ENCODE results near the gene BLOC1S1. TPM values are rescaled to one million over a fixed set of nuclear protein-coding genes. Genes with fewer than 3 reads are reported as not detected.

Gene BLOC1S1
- total RNA-seq, 4 donors from 2014 or later, result 193 to 251 (median 239) TPM

DNA sequence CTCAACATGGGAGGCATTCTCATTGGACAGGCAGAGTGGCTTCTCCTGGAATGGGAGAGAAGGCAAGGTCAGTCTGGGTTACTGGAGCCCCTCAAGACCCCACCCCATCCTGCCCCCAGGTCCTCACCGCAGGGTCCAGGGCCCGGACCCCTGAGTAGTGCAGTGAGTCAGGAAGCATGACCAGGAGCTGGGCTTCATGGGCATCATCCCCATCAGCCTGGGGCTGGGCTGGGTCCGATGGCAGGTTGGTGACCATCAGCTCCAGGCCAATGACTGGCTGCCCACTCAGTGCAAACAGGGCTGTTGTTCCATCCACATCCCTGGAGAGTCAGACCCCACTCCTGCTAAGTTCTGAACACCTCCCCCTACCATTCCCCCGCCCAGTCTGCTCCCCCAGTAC, 21.2 kb upstream of the BLOC1S1 start:
- TF ChIP-seq, protein P1, sequence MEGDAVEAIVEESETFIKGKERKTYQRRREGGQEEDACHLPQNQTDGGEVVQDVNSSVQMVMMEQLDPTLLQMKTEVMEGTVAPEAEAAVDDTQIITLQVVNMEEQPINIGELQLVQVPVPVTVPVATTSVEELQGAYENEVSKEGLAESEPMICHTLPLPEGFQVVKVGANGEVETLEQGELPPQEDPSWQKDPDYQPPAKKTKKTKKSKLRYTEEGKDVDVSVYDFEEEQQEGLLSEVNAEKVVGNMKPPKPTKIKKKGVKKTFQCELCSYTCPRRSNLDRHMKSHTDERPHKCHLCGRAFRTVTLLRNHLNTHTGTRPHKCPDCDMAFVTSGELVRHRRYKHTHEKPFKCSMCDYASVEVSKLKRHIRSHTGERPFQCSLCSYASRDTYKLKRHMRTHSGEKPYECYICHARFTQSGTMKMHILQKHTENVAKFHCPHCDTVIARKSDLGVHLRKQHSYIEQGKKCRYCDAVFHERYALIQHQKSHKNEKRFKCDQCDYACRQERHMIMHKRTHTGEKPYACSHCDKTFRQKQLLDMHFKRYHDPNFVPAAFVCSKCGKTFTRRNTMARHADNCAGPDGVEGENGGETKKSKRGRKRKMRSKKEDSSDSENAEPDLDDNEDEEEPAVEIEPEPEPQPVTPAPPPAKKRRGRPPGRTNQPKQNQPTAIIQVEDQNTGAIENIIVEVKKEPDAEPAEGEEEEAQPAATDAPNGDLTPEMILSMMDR (IDR thresholded peaks at IDR 0.05; ENCODE audit: low read depth), result no peak

DNA sequence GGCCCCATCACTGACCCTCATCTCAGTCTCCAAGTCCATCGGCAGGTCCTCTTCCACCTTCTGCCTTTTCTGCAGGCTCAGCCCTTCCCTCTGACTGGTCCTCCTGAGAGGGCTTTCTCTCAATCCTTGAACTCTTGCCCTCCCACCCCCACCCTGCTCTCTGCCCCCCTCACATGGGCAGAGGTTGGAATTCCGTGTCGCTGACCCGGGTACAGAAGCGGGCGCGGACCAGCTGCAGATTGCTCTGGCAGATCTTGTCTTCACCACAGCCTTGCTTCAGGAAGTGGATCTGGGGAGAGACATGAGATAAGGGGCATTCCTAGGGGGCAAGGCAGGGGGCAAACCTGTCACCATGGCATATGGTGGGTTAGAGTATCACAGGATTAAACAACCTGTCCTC, 20.5 kb upstream of the BLOC1S1 start:
- TF ChIP-seq, protein P1 (IDR thresholded peaks at IDR 0.05; ENCODE audit: low read depth), result no peak

DNA sequence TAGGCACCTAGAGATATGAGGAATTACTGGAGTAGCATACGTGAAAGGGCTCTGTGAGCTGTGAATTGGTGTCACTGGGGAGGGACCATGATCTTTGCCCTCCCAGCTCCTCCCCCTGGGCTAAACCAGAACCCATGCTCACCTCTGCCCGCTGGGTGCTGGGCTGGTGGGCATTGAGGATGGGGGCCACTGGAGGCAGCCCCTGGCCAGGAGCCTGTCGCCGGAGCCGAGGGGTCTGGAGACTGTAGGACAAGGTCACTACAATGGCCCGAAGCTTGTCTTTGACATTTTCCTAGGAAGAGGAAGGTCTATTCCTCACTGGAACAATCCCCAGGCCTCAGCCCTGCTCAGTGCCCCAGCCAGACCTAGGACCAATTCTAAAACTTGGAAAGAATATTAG, 19.7 kb upstream of the BLOC1S1 start:
- TF ChIP-seq, protein P1 (IDR thresholded peaks at IDR 0.05; ENCODE audit: low read depth), result no peak

DNA sequence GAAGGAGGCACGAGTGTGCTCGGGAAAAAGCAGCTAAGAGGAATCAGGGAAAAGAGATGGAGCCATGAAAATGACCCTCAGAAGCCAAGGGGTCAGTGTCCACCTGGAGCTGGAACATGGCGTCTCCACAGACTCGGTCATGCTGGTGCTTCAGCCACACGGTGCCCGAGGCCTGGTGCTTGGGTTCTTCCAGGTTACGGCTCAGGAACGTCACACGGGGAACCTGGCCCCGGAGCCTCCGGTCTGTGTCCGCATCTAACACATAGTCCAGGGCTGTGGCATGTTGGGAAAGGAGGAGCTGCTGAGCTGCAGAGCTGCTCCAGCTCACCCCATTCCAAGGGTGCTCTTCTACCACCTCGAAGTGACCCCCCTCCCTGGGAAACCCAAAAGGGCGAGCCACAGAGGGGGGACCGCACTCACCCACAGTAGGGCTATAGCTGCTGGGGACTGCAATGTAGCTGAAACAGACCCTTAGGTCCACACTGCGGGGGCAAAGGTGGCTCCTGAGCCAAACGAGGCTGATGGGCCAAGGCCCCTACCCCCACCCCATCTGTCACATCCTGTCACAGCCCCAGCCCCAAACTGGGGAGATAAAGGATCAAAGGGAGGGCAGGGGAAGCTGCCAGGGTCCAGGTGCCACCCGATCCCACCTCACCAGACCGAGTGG, 18.9 kb upstream of the BLOC1S1 start:
- TF ChIP-seq, protein P1 (IDR thresholded peaks at IDR 0.05; ENCODE audit: low read depth), result no peak

DNA sequence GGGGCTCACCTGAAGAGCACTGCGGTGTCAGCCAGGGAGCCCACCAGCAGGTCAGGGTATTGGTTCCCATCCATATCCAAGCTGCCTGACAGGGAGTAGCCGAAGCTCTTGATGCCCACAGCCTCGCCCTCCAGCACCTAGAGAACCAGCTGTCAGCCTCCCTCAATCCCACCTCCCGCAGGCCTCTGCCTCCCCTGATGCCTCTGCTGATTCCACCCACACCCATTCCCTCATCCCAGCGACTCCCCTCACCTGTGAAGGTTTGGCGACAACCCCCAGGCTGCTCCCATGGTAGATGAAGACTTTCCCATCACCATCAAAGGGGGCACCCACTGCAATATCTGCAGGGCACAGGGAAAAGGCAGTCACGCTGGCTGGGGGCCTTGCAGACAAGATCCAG, 18.2 kb upstream of the BLOC1S1 start:
- TF ChIP-seq, protein P1 (IDR thresholded peaks at IDR 0.05; ENCODE audit: low read depth), result no peak

DNA sequence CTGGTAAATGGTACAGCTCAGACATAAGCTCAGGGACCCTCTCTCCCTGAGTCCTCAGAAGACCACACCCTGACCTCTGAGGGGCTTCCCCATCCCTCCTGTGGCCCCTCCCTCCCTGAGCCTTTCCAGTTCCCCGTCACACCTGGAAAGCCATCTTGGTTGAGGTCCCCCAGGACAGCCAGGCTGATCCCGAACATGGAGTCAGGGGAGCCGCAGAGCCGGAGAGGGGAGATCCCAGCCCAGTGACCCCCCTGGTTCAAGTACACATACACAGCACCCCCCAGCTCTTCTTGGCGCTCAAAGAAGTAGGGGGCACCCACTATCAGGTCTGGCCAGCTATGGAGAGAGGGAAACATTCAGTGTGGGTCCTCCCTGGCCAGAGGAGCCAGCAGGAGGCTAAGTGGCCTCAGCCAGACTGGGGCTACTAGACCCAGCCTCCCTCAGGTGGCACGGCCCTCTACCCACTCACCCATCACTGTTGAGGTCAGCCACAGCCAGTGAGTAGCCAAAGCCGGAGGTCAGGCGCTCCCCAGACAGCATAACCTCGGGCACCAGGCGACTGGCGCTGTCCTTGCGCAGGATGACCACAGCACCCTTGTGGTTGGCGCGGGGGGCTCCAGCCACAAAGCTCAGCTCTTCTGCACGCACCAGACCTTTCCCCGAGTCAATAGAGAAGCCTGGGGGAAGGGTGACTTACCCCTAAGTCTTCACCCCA, 17.4 kb upstream of the BLOC1S1 start:
- TF ChIP-seq, protein P1 (IDR thresholded peaks at IDR 0.05; ENCODE audit: low read depth), result no peak

DNA sequence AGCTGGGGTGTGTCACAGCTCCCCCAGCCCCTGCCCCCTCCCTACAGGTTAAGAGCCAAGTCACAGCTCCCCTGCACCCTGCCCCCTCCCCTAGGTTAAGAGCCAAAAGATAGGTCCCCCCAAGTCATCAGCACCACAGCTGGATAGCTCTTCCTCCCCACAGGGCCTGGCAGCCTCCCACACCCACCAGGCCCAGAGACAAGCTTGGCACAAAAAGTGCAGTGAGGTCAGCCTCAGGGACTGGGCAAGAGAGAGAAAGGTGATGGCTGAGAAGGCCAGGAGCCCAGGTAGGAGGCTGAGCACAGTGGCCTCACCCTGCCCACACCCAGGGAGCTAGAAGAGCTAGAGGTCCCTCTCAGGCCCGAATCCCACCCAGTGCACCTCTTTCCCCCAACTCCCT, 16.9 kb upstream of the BLOC1S1 start:
- TF ChIP-seq, protein P1 (IDR thresholded peaks at IDR 0.05; ENCODE audit: low read depth), result no peak
